Head of caudate nucleus (tissue), 42 donors: Measurements from ENCODE around the gene VSTM5.
A peak's percentile ranks its signal among the peaks of the same experiment; 100 is the strongest.

ENCODE experiments used
- DNase-seq, 42 donors: peaks; one replicate each; pipeline versions ENCODE4 v3.0.0 to v3.0.0-alpha.2; 2020 to 2021; ENCODE audit warnings: mixed read lengths in 7 of 42
- intact Hi-C: fragments of 100-400 bp; cut with DNase I; formaldehyde crosslinking; loops from one replicate; pipeline ENCODE4 v1.15.0; 2022

Gene VSTM5

GRCh38 chr11:93845181-93846092, 5.0 kb downstream of the VSTM5 start:
- intact Hi-C loops, result no loop called here
- DNase-seq, result no peak

- intact Hi-C loops, result no loop called here
- DNase-seq, result no peak
Observed at GRCh38 chr11:93844568-93844967, 5.8 kb downstream of the VSTM5 start.

GRCh38 chr11:93843906-93844305, 6.5 kb downstream of the VSTM5 start:
- intact Hi-C loops, result no loop called here
- DNase-seq, result no peak

GRCh38 chr11:93842461-93842860, 8.0 kb downstream of the VSTM5 start:
- peak in 1 of 42 donors; percentile 35 for DNase-seq
- intact Hi-C loops, result no loop called here

GRCh38 chr11:93842034-93842433, 8.4 kb downstream of the VSTM5 start:
- no peak for DNase-seq
- intact Hi-C loops, result no loop called here

- intact Hi-C loops, result no loop called here
Observed at GRCh38 chr11:93841446-93841845, 9.0 kb downstream of the VSTM5 start.

GRCh38 chr11:93840981-93841380, 9.4 kb downstream of the VSTM5 start:
- peak in 1 of 42 donors; percentile 15 for DNase-seq
- intact Hi-C loops, result no loop called here

More at GRCh38 chr11:93841446-93841845, 9.0 kb downstream of the VSTM5 start:
- peak in 1 of 42 donors; percentile 15 for DNase-seq

- no peak for DNase-seq
- intact Hi-C loops, result no loop called here
Observed at GRCh38 chr11:93840180-93840579, 10.2 kb downstream of the VSTM5 start.

GRCh38 chr11:93838967-93839366, 11.5 kb downstream of the VSTM5 start:
- intact Hi-C loops, result no loop called here
- DNase-seq, result peak in 1 of 42 donors; percentile 33

- no peak for DNase-seq
- intact Hi-C loops, result no loop called here
Observed at GRCh38 chr11:93832780-93833179, 17.6 kb downstream of the VSTM5 start.

- DNase-seq, result no peak
- intact Hi-C loops, result no loop called here
Observed at GRCh38 chr11:93831343-93832127, 18.9 kb downstream of the VSTM5 start.

GRCh38 chr11:93829598-93829997, 20.8 kb downstream of the VSTM5 start:
- intact Hi-C loops, result no loop called here
- no peak for DNase-seq

GRCh38 chr11:93827363-93827762, 23.1 kb downstream of the VSTM5 start:
- no peak for DNase-seq
- intact Hi-C loops, result no loop called here

- intact Hi-C loops, result no loop called here
Observed at GRCh38 chr11:93823210-93823609, 27.2 kb downstream of the VSTM5 start.

GRCh38 chr11:93822359-93822758, 28.1 kb downstream of the VSTM5 start:
- intact Hi-C loops, result no loop called here
- no peak for DNase-seq

More at GRCh38 chr11:93823210-93823609, 27.2 kb downstream of the VSTM5 start:
- DNase-seq, result peak in 1 of 42 donors; percentile 17

- intact Hi-C loops, result no loop called here
- no peak for DNase-seq
Observed at GRCh38 chr11:93821617-93822016, 28.8 kb downstream of the VSTM5 start.

GRCh38 chr11:93820847-93821246, 29.6 kb downstream of the VSTM5 start:
- intact Hi-C loops, result no loop called here
- no peak for DNase-seq

- peak in 1 of 42 donors; percentile 6 for DNase-seq
- intact Hi-C loops, result no loop called here
Observed at GRCh38 chr11:93819966-93820695, 30.3 kb downstream of the VSTM5 start.
